Measurements from ENCODE around the gene NBEA. TPM values are rescaled to one million over a fixed set of nuclear protein-coding genes. Genes with fewer than 3 reads are reported as not detected.

The NBEA gene
- total RNA-seq, 1 donor from 2014 or later: 251 TPM

- DNase-seq: no peak
Observed at GRCh38 chr13:35595181-35595580, 653.1 kb downstream of the NBEA start.

- DNase-seq: no peak
Observed at GRCh38 chr13:35596321-35597030, 654.4 kb downstream of the NBEA start.

GRCh38 chr13:35597451-35597850 is 655.4 kb downstream of the NBEA start:
- no peak for DNase-seq

GRCh38 chr13:35598233-35598632 is 656.2 kb downstream of the NBEA start:
- no peak for DNase-seq

- no peak for DNase-seq
Observed at GRCh38 chr13:35598790-35599369, 656.8 kb downstream of the NBEA start.

GRCh38 chr13:35599384-35599783 is 657.3 kb downstream of the NBEA start:
- no peak for DNase-seq

GRCh38 chr13:35600137-35600536 is 658.1 kb downstream of the NBEA start:
- DNase-seq: no peak

GRCh38 chr13:35603593-35604285 is 661.7 kb downstream of the NBEA start:
- no peak for DNase-seq

- DNase-seq: no peak
Observed at GRCh38 chr13:35614666-35615065, 672.6 kb downstream of the NBEA start.

GRCh38 chr13:35617420-35617819 is 675.4 kb downstream of the NBEA start:
- no peak for DNase-seq

GRCh38 chr13:35618565-35619083 is 676.6 kb downstream of the NBEA start:
- DNase-seq: no peak

GRCh38 chr13:35621989-35622388 is 679.9 kb downstream of the NBEA start:
- DNase-seq: no peak

GRCh38 chr13:35629026-35629425 is 687.0 kb downstream of the NBEA start:
- DNase-seq: no peak

GRCh38 chr13:35630551-35631275 is 688.6 kb downstream of the NBEA start:
- DNase-seq: no peak

- no peak for DNase-seq
Observed at GRCh38 chr13:35631666-35632065, 689.6 kb downstream of the NBEA start.

GRCh38 chr13:35643625-35644024 is 701.6 kb downstream of the NBEA start:
- no peak for DNase-seq

GRCh38 chr13:35646056-35646774 is 704.1 kb downstream of the NBEA start:
- no peak for DNase-seq

- no peak for DNase-seq
Observed at GRCh38 chr13:35648201-35648600, 706.1 kb downstream of the NBEA start.

GRCh38 chr13:35649162-35649561 is 707.1 kb downstream of the NBEA start:
- no peak for DNase-seq

GRCh38 chr13:35659796-35660195 is 717.7 kb downstream of the NBEA start:
- DNase-seq: no peak

GRCh38 chr13:35664747-35665146 is 722.7 kb downstream of the NBEA start:
- DNase-seq: no peak

- no peak for DNase-seq
Observed at GRCh38 chr13:35669321-35669720, 727.3 kb downstream of the NBEA start.

Measured in occipital lobe (tissue), 2 donors.